GM21825 (cell line): ENCODE data around the gene RPL32.
"Not testable (repeated sequence)": the region's sequence is repeated elsewhere in the genome, so short reads cannot be mapped to it uniquely, and the experiment has no call there.

Experiments used
- ATAC-seq: cut with Tn5 transposase; IDR thresholded peaks from one replicate; pipeline ENCODE4 v1.9.1; 2021; ENCODE audit warnings: mild to moderate bottlenecking, moderate library complexity; ENCODE audit not compliant: unreplicated experiment

The RPL32 gene

GRCh38 chr3:12810013-12810780, 31.2 kb downstream of the RPL32 start:
- ATAC-seq = peak; percentile 99

- no peak for ATAC-seq
Measured at GRCh38 chr3:12809435-12809834, 31.9 kb downstream of the RPL32 start.

- ATAC-seq = no peak
Measured at GRCh38 chr3:12809001-12809400, 32.4 kb downstream of the RPL32 start.

- no peak for ATAC-seq
Measured at GRCh38 chr3:12808587-12808986, 32.8 kb downstream of the RPL32 start.

- no peak for ATAC-seq
Measured at GRCh38 chr3:12807601-12808359, 33.6 kb downstream of the RPL32 start.

GRCh38 chr3:12807066-12807465, 34.3 kb downstream of the RPL32 start:
- ATAC-seq = no peak

GRCh38 chr3:12803371-12803770, 38.0 kb downstream of the RPL32 start:
- ATAC-seq = no peak

- ATAC-seq = no peak
Measured at GRCh38 chr3:12799525-12800440, 41.6 kb downstream of the RPL32 start.

GRCh38 chr3:12798559-12799179, 42.7 kb downstream of the RPL32 start:
- ATAC-seq = no peak

- ATAC-seq = no peak
Measured at GRCh38 chr3:12797892-12798558, 43.3 kb downstream of the RPL32 start.

GRCh38 chr3:12797124-12797891, 44.1 kb downstream of the RPL32 start:
- no peak for ATAC-seq

- ATAC-seq = no peak
Measured at GRCh38 chr3:12796171-12797123, 44.9 kb downstream of the RPL32 start, which contains the start of gene CAND2. TSS of gene CAND2 (plus strand) at chr3:12796680. CDS start at chr3:12796721, 41 bp downstream.

- no peak for ATAC-seq
Measured at GRCh38 chr3:12793701-12794100, 47.7 kb downstream of the RPL32 start.

GRCh38 chr3:12791430-12791829, 49.9 kb downstream of the RPL32 start:
- ATAC-seq = no peak

GRCh38 chr3:12787967-12788690, 53.2 kb downstream of the RPL32 start:
- not testable (repeated sequence) for ATAC-seq

- ATAC-seq = not testable (repeated sequence)
Measured at GRCh38 chr3:12787346-12787745, 54.0 kb downstream of the RPL32 start.

- no peak for ATAC-seq
Measured at GRCh38 chr3:12785096-12785495, 56.3 kb downstream of the RPL32 start.
